ENCODE measurements around the gene PPM1M. TPM values are rescaled to one million over a fixed set of nuclear protein-coding genes. Genes with fewer than 3 reads are reported as not detected.

The PPM1M gene
- total and polyA plus RNA-seq, 10 of the 15 experiments (the other 5 are each of a cell fraction or from before 2014, with no cell fraction given), result 7.3 to 24.8 (median 15.8) TPM

DNA sequence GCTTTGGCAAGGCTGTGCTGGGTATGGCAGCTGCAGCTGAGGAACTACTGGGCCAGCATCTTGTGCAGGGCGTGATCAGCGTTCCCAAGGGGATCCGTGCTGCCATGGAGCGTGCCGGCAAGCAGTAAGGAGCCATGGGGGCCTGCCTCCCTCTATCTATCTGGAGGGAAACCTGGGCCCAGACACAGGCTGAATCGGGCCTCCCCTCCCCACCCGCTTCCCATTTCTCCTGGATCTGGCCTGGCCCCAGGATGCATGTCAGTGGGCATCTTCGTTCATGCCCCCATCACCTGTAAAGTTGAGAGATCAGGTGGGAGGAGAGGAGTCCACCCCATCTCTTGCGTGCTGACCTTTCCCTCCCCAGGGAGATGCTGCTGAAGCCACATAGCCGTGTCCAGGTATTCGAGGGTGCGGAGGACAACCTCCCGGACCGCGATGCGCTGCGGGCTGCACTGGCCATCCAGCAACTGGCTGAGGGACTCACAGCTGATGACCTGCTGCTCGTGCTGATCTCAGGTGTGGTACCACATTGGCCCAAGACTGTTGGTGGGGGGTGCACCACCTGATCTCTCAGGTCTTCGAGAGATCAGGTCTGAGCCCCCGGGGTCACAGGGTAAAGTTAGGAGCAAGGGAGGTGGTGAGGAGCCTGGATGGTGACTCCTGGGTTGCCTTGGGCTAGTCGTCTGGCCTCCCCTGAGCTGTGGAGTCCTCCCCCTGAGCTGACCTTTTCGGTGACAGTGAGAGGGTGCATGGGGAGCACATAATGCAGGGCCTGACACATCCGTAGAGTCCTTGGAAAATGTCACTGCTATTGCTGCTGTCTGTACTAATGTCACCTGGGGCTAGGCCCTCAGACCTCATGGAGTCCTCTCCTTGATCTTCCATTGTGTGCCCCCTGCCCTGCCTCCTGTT, 45.3 kb downstream of the PPM1M start:
- no peak for FAIRE-seq
- no peaks in the 10 kb centered on the region for H3K9me3 ChIP-seq (replicated peaks; ENCODE audit: control insufficient read depth, insufficient read depth, low read length)
- peaks cover 11% of the 10 kb centered on the region for H3K4me1 ChIP-seq (ENCODE audit: control insufficient read depth, insufficient read depth, low read length)
- ChIA-PET CTCF (interaction anchor here (0.9 to 19.0 kb wide), 12 partner anchors 9 to 157 kb away, joined by 3 to 451 read pairs (median 6); no protein-coding TSS in a partner anchor), SMC1A (ENCODE audit: uncharacterized antibody, unreplicated experiment) (interaction anchor here (1.0 to 6.1 kb wide), 6 partner anchors 12 to 95 kb away, joined by 3 to 159 read pairs (median 5); partner anchors contain the start of gene WDR82), POLR2A (interaction anchor here (1.2 to 3.7 kb wide), 2 partner anchors 9 to 13 kb away, joined by 4 to 48 read pairs; partner anchors contain the start of gene WDR82), RAD21 (ENCODE audit: unreplicated experiment) (interaction anchor here (0.7 to 7.5 kb wide), 5 partner anchors 10 to 94 kb away, joined by 3 to 131 read pairs (median 3); no protein-coding TSS in a partner anchor)
- H3K36me3 ChIP-seq (ENCODE audit: control insufficient read depth in 2 of 2, insufficient read depth in 2 of 2, low read length in 1 of 2), result peaks cover 3 to 6% of the 10 kb centered on the region in 2 experiments; a peak in 3 of 4 replicates
- H3K9ac ChIP-seq (ENCODE audit: control insufficient read depth, insufficient read depth, low read length), result no peak overlapping the region
- DNase-seq (ENCODE audit: low read depth, low spot score), result no peak
- intact Hi-C loops (cut with micrococcal nuclease; ENCODE audit: unreplicated experiment) (loop anchor here (1.0 to 5.0 kb wide), 3 partner anchors 48 to 156 kb away; partner anchors contain the start of gene SEMA3G), in situ Hi-C loops (cut with MboI) (loop anchor here (5.0 kb wide), 1 partner anchor 51 kb away; no protein-coding TSS in a partner anchor)
- H3K79me2 ChIP-seq (ENCODE audit: control insufficient read depth, insufficient read depth, low read length), result peaks cover 18% of the 10 kb centered on the region
- no peak overlapping the region for H2AFZ ChIP-seq (ENCODE audit: control insufficient read depth, low read depth, low read length)
- no peaks in the 10 kb centered on the region for H4K20me1 ChIP-seq (ENCODE audit: control insufficient read depth, insufficient read depth)
- no TSS peak for BruUV-seq (replicated peaks)
- no peak overlapping the region for H3K27ac ChIP-seq (ENCODE audit: control insufficient read depth, insufficient read depth)
- no peak overlapping the region for H3K4me2 ChIP-seq (ENCODE audit: control insufficient read depth, insufficient read depth)
- H3K27me3 ChIP-seq (replicated peaks in 1 of 2; ENCODE audit: control insufficient read depth in 2 of 2, insufficient read depth in 2 of 2, low read length in 1 of 2), result no peaks in the 10 kb centered on the region
- no peak for ATAC-seq
- WGBS (ENCODE audit: insufficient coverage, insufficient replicate concordance, low lambda C conversion rate, missing lambda C conversion rate), result 79% methylated on average over 22 of the region's 23 CpGs
- H3K4me3 ChIP-seq, result no peak overlapping the region
- no peak for TF ChIP-seq NFYB (IDR thresholded peaks at IDR 0.05; ENCODE audit: insufficient read depth, low read depth, low read length)
- TF ChIP-seq NFIC (IDR thresholded peaks at IDR 0.05; ENCODE audit: low read depth, low read length), result no peak
- TF ChIP-seq, protein P1, sequence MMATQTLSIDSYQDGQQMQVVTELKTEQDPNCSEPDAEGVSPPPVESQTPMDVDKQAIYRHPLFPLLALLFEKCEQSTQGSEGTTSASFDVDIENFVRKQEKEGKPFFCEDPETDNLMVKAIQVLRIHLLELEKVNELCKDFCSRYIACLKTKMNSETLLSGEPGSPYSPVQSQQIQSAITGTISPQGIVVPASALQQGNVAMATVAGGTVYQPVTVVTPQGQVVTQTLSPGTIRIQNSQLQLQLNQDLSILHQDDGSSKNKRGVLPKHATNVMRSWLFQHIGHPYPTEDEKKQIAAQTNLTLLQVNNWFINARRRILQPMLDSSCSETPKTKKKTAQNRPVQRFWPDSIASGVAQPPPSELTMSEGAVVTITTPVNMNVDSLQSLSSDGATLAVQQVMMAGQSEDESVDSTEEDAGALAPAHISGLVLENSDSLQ (IDR thresholded peaks at IDR 0.05), result no peak
- TF ChIP-seq PML (IDR thresholded peaks at IDR 0.05; ENCODE audit: low read length), result no peak
- no peak for TF ChIP-seq ZNF217 (IDR thresholded peaks at IDR 0.05)
- no peak for TF ChIP-seq CHD4 (IDR thresholded peaks at IDR 0.05)
- TF ChIP-seq, protein P2, sequence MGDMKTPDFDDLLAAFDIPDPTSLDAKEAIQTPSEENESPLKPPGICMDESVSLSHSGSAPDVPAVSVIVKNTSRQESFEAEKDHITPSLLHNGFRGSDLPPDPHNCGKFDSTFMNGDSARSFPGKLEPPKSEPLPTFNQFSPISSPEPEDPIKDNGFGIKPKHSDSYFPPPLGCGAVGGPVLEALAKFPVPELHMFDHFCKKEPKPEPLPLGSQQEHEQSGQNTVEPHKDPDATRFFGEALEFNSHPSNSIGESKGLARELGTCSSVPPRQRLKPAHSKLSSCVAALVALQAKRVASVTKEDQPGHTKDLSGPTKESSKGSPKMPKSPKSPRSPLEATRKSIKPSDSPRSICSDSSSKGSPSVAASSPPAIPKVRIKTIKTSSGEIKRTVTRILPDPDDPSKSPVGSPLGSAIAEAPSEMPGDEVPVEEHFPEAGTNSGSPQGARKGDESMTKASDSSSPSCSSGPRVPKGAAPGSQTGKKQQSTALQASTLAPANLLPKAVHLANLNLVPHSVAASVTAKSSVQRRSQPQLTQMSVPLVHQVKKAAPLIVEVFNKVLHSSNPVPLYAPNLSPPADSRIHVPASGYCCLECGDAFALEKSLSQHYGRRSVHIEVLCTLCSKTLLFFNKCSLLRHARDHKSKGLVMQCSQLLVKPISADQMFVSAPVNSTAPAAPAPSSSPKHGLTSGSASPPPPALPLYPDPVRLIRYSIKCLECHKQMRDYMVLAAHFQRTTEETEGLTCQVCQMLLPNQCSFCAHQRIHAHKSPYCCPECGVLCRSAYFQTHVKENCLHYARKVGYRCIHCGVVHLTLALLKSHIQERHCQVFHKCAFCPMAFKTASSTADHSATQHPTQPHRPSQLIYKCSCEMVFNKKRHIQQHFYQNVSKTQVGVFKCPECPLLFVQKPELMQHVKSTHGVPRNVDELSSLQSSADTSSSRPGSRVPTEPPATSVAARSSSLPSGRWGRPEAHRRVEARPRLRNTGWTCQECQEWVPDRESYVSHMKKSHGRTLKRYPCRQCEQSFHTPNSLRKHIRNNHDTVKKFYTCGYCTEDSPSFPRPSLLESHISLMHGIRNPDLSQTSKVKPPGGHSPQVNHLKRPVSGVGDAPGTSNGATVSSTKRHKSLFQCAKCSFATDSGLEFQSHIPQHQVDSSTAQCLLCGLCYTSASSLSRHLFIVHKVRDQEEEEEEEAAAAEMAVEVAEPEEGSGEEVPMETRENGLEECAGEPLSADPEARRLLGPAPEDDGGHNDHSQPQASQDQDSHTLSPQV (IDR thresholded peaks at IDR 0.05), result no peak
- TF ChIP-seq YY1 (IDR thresholded peaks at IDR 0.05; ENCODE audit: low read depth, low read length), result no peak
- no peak for TF ChIP-seq TCF7 (IDR thresholded peaks at IDR 0.05; ENCODE audit: borderline replicate concordance)
- TF ChIP-seq, protein P3, sequence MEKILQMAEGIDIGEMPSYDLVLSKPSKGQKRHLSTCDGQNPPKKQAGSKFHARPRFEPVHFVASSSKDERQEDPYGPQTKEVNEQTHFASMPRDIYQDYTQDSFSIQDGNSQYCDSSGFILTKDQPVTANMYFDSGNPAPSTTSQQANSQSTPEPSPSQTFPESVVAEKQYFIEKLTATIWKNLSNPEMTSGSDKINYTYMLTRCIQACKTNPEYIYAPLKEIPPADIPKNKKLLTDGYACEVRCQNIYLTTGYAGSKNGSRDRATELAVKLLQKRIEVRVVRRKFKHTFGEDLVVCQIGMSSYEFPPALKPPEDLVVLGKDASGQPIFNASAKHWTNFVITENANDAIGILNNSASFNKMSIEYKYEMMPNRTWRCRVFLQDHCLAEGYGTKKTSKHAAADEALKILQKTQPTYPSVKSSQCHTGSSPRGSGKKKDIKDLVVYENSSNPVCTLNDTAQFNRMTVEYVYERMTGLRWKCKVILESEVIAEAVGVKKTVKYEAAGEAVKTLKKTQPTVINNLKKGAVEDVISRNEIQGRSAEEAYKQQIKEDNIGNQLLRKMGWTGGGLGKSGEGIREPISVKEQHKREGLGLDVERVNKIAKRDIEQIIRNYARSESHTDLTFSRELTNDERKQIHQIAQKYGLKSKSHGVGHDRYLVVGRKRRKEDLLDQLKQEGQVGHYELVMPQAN (conservative IDR thresholded peaks at IDR 0.05), result no peak
- TF ChIP-seq ZNF24 (IDR thresholded peaks at IDR 0.05), result no peak
- no peak for TF ChIP-seq BACH1 (IDR thresholded peaks at IDR 0.05; ENCODE audit: borderline replicate concordance)
- TF ChIP-seq ZZZ3 (IDR thresholded peaks at IDR 0.05; ENCODE audit: control insufficient read depth, insufficient read length, low read depth), result no peak
- TF ChIP-seq ZNF384 (IDR thresholded peaks at IDR 0.05; ENCODE audit: borderline replicate concordance, low read depth, low read length), result no peak
- TF ChIP-seq EGR1 (IDR thresholded peaks at IDR 0.05; ENCODE audit: borderline replicate concordance in 1 of 2, low read depth in 2 of 2, low read length in 2 of 2), result no peak
- TF ChIP-seq GABPA (IDR thresholded peaks at IDR 0.05; ENCODE audit: low read depth), result no peak
